ENCODE data around the gene ESYT3.

ESYT3 gene

GRCh38 chr3:138398791-138399575 is 35.4 kb upstream of the ESYT3 start:
- no peak for TF ChIP-seq CTCF (IDR thresholded peaks at IDR 0.05; ENCODE audit: unreplicated experiment in 3 of 3)
- H3K4me1 Mint-ChIP-seq, result peaks cover 18% of the 10 kb centered on the region
- H3K4me3 Mint-ChIP-seq, result no peak overlapping the region
- no peaks in the 10 kb centered on the region for H3K9me3 Mint-ChIP-seq
- no peaks in the 10 kb centered on the region for H3K27me3 Mint-ChIP-seq (ENCODE audit: low read depth)
- no peak overlapping the region for H3K27ac Mint-ChIP-seq
- peaks cover 37% of the 10 kb centered on the region for H3K36me3 Mint-ChIP-seq (ENCODE audit: low read depth)

- H3K4me3 Mint-ChIP-seq, result no peak overlapping the region
- TF ChIP-seq CTCF (IDR thresholded peaks at IDR 0.05; ENCODE audit: unreplicated experiment in 3 of 3), result no peak
Observed at GRCh38 chr3:138399766-138400165, 34.6 kb upstream of the ESYT3 start.

GRCh38 chr3:138400651-138401070 is 33.8 kb upstream of the ESYT3 start:
- Mint-ChIP-seq H3K27ac (peak overlapping the region in 2 of 3 experiments; percentile 4 to 38), H3K27me3 (ENCODE audit: low read depth) (no peaks in the 10 kb centered on the region), H3K36me3 (ENCODE audit: low read depth) (peaks cover 49% of the 10 kb centered on the region), H3K4me1 (peaks cover 18% of the 10 kb centered on the region), H3K9me3 (no peaks in the 10 kb centered on the region), H3K4me3 (no peak overlapping the region)
- TF ChIP-seq CTCF (IDR thresholded peaks at IDR 0.05; ENCODE audit: unreplicated experiment in 3 of 3), result no peak

More at GRCh38 chr3:138399766-138400165, 34.6 kb upstream of the ESYT3 start:
- H3K4me1 Mint-ChIP-seq, result peaks cover 18% of the 10 kb centered on the region
- peak overlapping the region in 1 of 3 experiments; percentile 4 for H3K27ac Mint-ChIP-seq
- H3K9me3 Mint-ChIP-seq, result no peaks in the 10 kb centered on the region
- no peaks in the 10 kb centered on the region for H3K27me3 Mint-ChIP-seq (ENCODE audit: low read depth)
- peaks cover 44% of the 10 kb centered on the region for H3K36me3 Mint-ChIP-seq (ENCODE audit: low read depth)

- no peak overlapping the region for H3K4me3 Mint-ChIP-seq
- TF ChIP-seq CTCF (IDR thresholded peaks at IDR 0.05; ENCODE audit: unreplicated experiment in 3 of 3), result no peak
- H3K27ac Mint-ChIP-seq, result no peak overlapping the region
- peaks cover 52% of the 10 kb centered on the region for H3K36me3 Mint-ChIP-seq (ENCODE audit: low read depth)
- peaks cover 18% of the 10 kb centered on the region for H3K4me1 Mint-ChIP-seq
- H3K27me3 Mint-ChIP-seq (ENCODE audit: low read depth), result no peaks in the 10 kb centered on the region
- no peaks in the 10 kb centered on the region for H3K9me3 Mint-ChIP-seq
Observed at GRCh38 chr3:138401834-138402233, 32.6 kb upstream of the ESYT3 start.

GRCh38 chr3:138404121-138404520 is 30.3 kb upstream of the ESYT3 start:
- H3K27ac Mint-ChIP-seq, result no peak overlapping the region
- peaks cover 18% of the 10 kb centered on the region for H3K4me1 Mint-ChIP-seq
- TF ChIP-seq CTCF (IDR thresholded peaks at IDR 0.05; ENCODE audit: unreplicated experiment in 3 of 3), result no peak
- no peaks in the 10 kb centered on the region for H3K9me3 Mint-ChIP-seq
- H3K27me3 Mint-ChIP-seq (ENCODE audit: low read depth), result no peaks in the 10 kb centered on the region
- no peak overlapping the region for H3K4me3 Mint-ChIP-seq
- H3K36me3 Mint-ChIP-seq (ENCODE audit: low read depth), result peaks cover 52% of the 10 kb centered on the region

- peaks cover 13% of the 10 kb centered on the region for H3K4me1 Mint-ChIP-seq
- H3K9me3 Mint-ChIP-seq, result no peaks in the 10 kb centered on the region
- TF ChIP-seq CTCF (IDR thresholded peaks at IDR 0.05; ENCODE audit: unreplicated experiment in 3 of 3), result no peak
- peaks cover 46% of the 10 kb centered on the region for H3K36me3 Mint-ChIP-seq (ENCODE audit: low read depth)
- no peak overlapping the region for H3K27ac Mint-ChIP-seq
- H3K4me3 Mint-ChIP-seq, result no peak overlapping the region
- no peaks in the 10 kb centered on the region for H3K27me3 Mint-ChIP-seq (ENCODE audit: low read depth)
Observed at GRCh38 chr3:138405001-138405400, 29.4 kb upstream of the ESYT3 start.
